Osteocyte (in vitro differentiated cells): ENCODE data around the gene CARMIL3. TPM values are rescaled to one million over a fixed set of nuclear protein-coding genes. Genes with fewer than 3 reads are reported as not detected.
A peak's percentile ranks its signal among the peaks of the same experiment; 100 is the strongest.
"Not testable (repeated sequence)": the region's sequence is repeated elsewhere in the genome, so short reads cannot be mapped to it uniquely, and the experiment has no call there.

Source experiments
- DNase-seq: peaks from one replicate; pipeline ENCODE4 v3.0.0; 2021; ENCODE audit warnings: mixed read lengths; ENCODE audit not compliant: unreplicated experiment; ENCODE audit errors: extremely low spot score
- H3K27ac Mint-ChIP-seq: one replicate; pipeline ENCODE4 v1.8.0; 2021; ENCODE audit warnings: mild to moderate bottlenecking, mixed read lengths; ENCODE audit not compliant: unreplicated experiment
- H3K27me3 Mint-ChIP-seq: one replicate; pipeline ENCODE4 v1.8.0; 2021; ENCODE audit warnings: mixed read lengths; ENCODE audit not compliant: unreplicated experiment
- H3K36me3 Mint-ChIP-seq: one replicate; pipeline ENCODE4 v1.8.0; 2021; ENCODE audit warnings: mixed read lengths; ENCODE audit not compliant: unreplicated experiment
- H3K4me1 Mint-ChIP-seq: one replicate; pipeline ENCODE4 v1.8.0; 2021; ENCODE audit warnings: mixed read lengths; ENCODE audit not compliant: unreplicated experiment
- H3K4me3 Mint-ChIP-seq: one replicate; pipeline ENCODE4 v1.8.0; 2021; ENCODE audit warnings: mild to moderate bottlenecking, moderate library complexity, mixed read lengths; ENCODE audit not compliant: unreplicated experiment
- H3K9me3 Mint-ChIP-seq: one replicate; pipeline ENCODE4 v1.8.0; 2021; ENCODE audit warnings: mixed read lengths; ENCODE audit not compliant: unreplicated experiment
- CTCF ChIP-seq: fragments of 200-600 bp; sonication (generic); IDR thresholded peaks from 2 replicates; pipeline ENCODE4 v1.5.0; 2021; ENCODE audit warnings: antibody characterized with exemption, mild to moderate bottlenecking, moderate library complexity
- total RNA-seq: library from RNA; stranded (reverse); gene quantifications from 2 replicates; pipeline ENCODE4 v1.2.1, GENCODE V29; 2021

The CARMIL3 gene
- total RNA-seq, 1 donor from 2014 or later: 0.35 TPM

- Mint-ChIP-seq H3K27me3 (no peaks in the 10 kb centered on the region), H3K4me1 (peaks cover 1% of the 10 kb centered on the region)
- peak; percentile 86 for TF ChIP-seq CTCF
Observed at GRCh38 chr14:24013654-24014514, 37.9 kb upstream of the CARMIL3 start.

GRCh38 chr14:24015745-24016144 is 36.1 kb upstream of the CARMIL3 start:
- not testable (repeated sequence) for H3K27ac Mint-ChIP-seq, H3K27me3 Mint-ChIP-seq, H3K4me1 Mint-ChIP-seq

More at GRCh38 chr14:24013654-24014514, 37.9 kb upstream of the CARMIL3 start:
- Mint-ChIP-seq H3K27ac (no peak overlapping the region), H3K36me3 (no peaks in the 10 kb centered on the region), H3K9me3 (peaks cover 1% of the 10 kb centered on the region), H3K4me3 (no peak overlapping the region)
- DNase-seq: no peak

GRCh38 chr14:24018978-24019377 is 32.8 kb upstream of the CARMIL3 start:
- H3K4me1 Mint-ChIP-seq, H3K27ac Mint-ChIP-seq, H3K4me3 Mint-ChIP-seq, DNase-seq, H3K9me3 Mint-ChIP-seq, H3K36me3 Mint-ChIP-seq, H3K27me3 Mint-ChIP-seq: not testable (repeated sequence)

More at GRCh38 chr14:24015745-24016144, 36.1 kb upstream of the CARMIL3 start:
- H3K36me3 Mint-ChIP-seq, DNase-seq, H3K9me3 Mint-ChIP-seq, H3K4me3 Mint-ChIP-seq: not testable (repeated sequence)

- H3K9me3 Mint-ChIP-seq, H3K36me3 Mint-ChIP-seq, H3K4me1 Mint-ChIP-seq, H3K27ac Mint-ChIP-seq, H3K4me3 Mint-ChIP-seq, H3K27me3 Mint-ChIP-seq, DNase-seq: not testable (repeated sequence)
- TF ChIP-seq CTCF: peak; percentile 15
Observed at GRCh38 chr14:24019944-24020343, 31.9 kb upstream of the CARMIL3 start.

- not testable (repeated sequence) for H3K9me3 Mint-ChIP-seq, DNase-seq, H3K27ac Mint-ChIP-seq, H3K36me3 Mint-ChIP-seq, H3K4me3 Mint-ChIP-seq, H3K4me1 Mint-ChIP-seq
- H3K27me3 Mint-ChIP-seq: peaks cover 11% of the 10 kb centered on the region
Observed at GRCh38 chr14:24020520-24020919, 31.3 kb upstream of the CARMIL3 start.

GRCh38 chr14:24024939-24025418 is 26.8 kb upstream of the CARMIL3 start:
- DNase-seq, H3K27ac Mint-ChIP-seq, H3K4me1 Mint-ChIP-seq, H3K9me3 Mint-ChIP-seq, H3K4me3 Mint-ChIP-seq, H3K36me3 Mint-ChIP-seq: not testable (repeated sequence)
- peaks cover 26% of the 10 kb centered on the region for H3K27me3 Mint-ChIP-seq

GRCh38 chr14:24029687-24030086 is 22.1 kb upstream of the CARMIL3 start:
- DNase-seq, H3K4me1 Mint-ChIP-seq, H3K27ac Mint-ChIP-seq, H3K4me3 Mint-ChIP-seq, H3K36me3 Mint-ChIP-seq: not testable (repeated sequence)
- Mint-ChIP-seq H3K9me3 (peaks cover 10% of the 10 kb centered on the region), H3K27me3 (peaks cover 18% of the 10 kb centered on the region)

GRCh38 chr14:24031331-24031730 is 20.5 kb upstream of the CARMIL3 start:
- not testable (repeated sequence) for H3K4me3 Mint-ChIP-seq, H3K27ac Mint-ChIP-seq, H3K36me3 Mint-ChIP-seq, H3K4me1 Mint-ChIP-seq, DNase-seq
- peaks cover 11% of the 10 kb centered on the region for H3K27me3 Mint-ChIP-seq
- H3K9me3 Mint-ChIP-seq: peaks cover 10% of the 10 kb centered on the region
